Ectodermal cell (in vitro differentiated cells): ENCODE measurements around the gene LOXL4.

ENCODE experiments used
- H3K27ac ChIP-seq: 2 replicates; pipeline ENCODE4 v1.7.0; 2013; ENCODE audit warnings: mild to moderate bottlenecking, low read depth, low read length; ENCODE audit not compliant: insufficient read depth, poor library complexity, severe bottlenecking
- H3K27me3 ChIP-seq: 2 replicates; pipeline ENCODE4 v1.7.0; 2013; ENCODE audit warnings: mild to moderate bottlenecking, low read length; ENCODE audit not compliant: insufficient read depth, control insufficient read depth, poor library complexity, severe bottlenecking
- H3K36me3 ChIP-seq: one replicate; pipeline ENCODE4 v1.7.0; 2013; ENCODE audit warnings: low read length; ENCODE audit not compliant: control insufficient read depth, insufficient read depth
- H3K4me1 ChIP-seq: one replicate; pipeline ENCODE4 v1.7.0; 2013; ENCODE audit warnings: low read length; ENCODE audit not compliant: control insufficient read depth, insufficient read depth
- H3K4me3 ChIP-seq: 2 replicates; pipeline ENCODE4 v1.7.0; 2013; ENCODE audit warnings: low read depth, low read length, control low read depth; ENCODE audit not compliant: insufficient read depth
- H3K9me3 ChIP-seq: 2 replicates; pipeline ENCODE4 v1.7.0; 2013; ENCODE audit warnings: mild to moderate bottlenecking, low read length, moderate library complexity; ENCODE audit not compliant: control insufficient read depth
- WGBS, 2 experiments: methylation state at CpG; one replicate each; pipeline ENCODE4 v1.1.7; 2013; ENCODE audit warnings: missing lambda C conversion rate in 2 of 2; 5-methylcytosine and 5-hydroxymethylcytosine counted together

The LOXL4 gene

DNA sequence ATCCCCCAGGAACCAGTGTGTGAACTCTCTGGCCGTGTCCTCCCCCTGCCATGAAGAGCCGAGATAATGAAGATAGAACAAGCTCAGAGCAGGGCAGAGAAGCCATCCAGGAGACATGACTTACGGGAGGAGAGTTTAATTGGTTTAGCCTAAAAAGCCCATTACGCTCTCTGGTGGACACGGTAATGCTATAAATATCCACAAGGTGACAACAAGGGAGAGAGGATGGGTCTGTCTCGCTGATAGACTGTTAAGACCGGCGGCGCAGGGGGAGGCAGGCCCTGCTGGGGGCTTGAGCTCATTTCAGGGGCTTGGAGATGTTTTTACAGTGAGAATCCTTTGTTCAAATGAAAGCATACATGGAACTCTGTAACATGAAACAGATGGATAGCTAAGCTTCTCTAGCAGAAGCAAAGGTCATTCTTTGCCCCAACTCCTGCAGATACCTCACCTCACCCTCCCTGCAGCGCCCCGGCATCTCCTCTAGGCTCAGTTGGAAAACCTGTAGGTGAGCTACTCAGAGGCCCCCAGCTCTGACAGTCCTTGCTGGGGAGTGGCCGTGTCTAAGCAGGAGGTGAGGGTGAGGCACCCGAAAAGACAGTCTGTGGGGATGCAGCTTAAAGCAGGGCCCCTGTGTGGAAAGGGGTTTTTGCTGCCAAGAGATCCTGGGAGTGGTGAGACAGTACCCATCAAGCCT, 40.8 kb upstream of the LOXL4 start:
- no peaks in the 10 kb centered on the region for H3K4me1 ChIP-seq
- H3K36me3 ChIP-seq, result no peaks in the 10 kb centered on the region
- H3K4me3 ChIP-seq, result no peak overlapping the region
- H3K27ac ChIP-seq, result no peak overlapping the region
- peaks cover 3% of the 10 kb centered on the region for H3K27me3 ChIP-seq
- WGBS, 2 experiments, result 71 to 77% methylated on average over 13 of the region's 13 CpGs
- H3K9me3 ChIP-seq, result no peaks in the 10 kb centered on the region

GRCh38 chr10:98307916-98308541, 40.0 kb upstream of the LOXL4 start:
- 90 to 96% methylated on average over 10 to 11 of the region's 11 CpGs for WGBS, 2 experiments
- H3K27ac ChIP-seq, result no peak overlapping the region
- no peaks in the 10 kb centered on the region for H3K4me1 ChIP-seq
- H3K4me3 ChIP-seq, result no peak overlapping the region
- H3K27me3 ChIP-seq, result peaks cover 3% of the 10 kb centered on the region
- no peaks in the 10 kb centered on the region for H3K36me3 ChIP-seq
- no peaks in the 10 kb centered on the region for H3K9me3 ChIP-seq

DNA sequence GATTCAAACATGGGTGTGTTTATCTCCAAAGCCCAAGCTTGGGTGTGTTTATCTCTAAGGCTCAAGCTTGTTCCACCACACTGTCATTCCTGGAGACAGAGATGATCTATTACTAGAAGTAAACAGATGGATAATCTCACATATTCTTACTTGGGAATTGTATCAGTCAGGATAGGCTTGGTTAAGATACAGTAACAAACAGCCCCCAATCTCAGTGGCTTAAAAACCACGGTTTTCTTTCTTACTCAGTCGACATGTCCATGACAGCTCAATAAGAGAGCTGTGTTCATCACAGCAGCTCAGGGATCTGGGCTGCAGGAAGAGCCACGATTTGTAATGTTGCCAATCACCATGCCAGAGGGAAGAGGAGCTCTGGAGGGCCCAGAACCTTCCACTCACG, 38.5 kb upstream of the LOXL4 start:
- Histone ChIP-seq H3K4me3 (no peak overlapping the region), H3K9me3 (no peaks in the 10 kb centered on the region), H3K27me3 (peaks cover 3% of the 10 kb centered on the region), H3K4me1 (no peaks in the 10 kb centered on the region), H3K27ac (no peak overlapping the region), H3K36me3 (no peaks in the 10 kb centered on the region)
- whole genome bisulfite sequencing, 2 experiments, result 90 to 94% methylated on average over 4 of the region's 4 CpGs

GRCh38 chr10:98303569-98303968, 35.6 kb upstream of the LOXL4 start:
- Histone ChIP-seq H3K9me3 (no peaks in the 10 kb centered on the region), H3K27me3 (no peaks in the 10 kb centered on the region), H3K4me1 (no peaks in the 10 kb centered on the region), H3K27ac (no peak overlapping the region), H3K4me3 (no peak overlapping the region), H3K36me3 (no peaks in the 10 kb centered on the region)

DNA sequence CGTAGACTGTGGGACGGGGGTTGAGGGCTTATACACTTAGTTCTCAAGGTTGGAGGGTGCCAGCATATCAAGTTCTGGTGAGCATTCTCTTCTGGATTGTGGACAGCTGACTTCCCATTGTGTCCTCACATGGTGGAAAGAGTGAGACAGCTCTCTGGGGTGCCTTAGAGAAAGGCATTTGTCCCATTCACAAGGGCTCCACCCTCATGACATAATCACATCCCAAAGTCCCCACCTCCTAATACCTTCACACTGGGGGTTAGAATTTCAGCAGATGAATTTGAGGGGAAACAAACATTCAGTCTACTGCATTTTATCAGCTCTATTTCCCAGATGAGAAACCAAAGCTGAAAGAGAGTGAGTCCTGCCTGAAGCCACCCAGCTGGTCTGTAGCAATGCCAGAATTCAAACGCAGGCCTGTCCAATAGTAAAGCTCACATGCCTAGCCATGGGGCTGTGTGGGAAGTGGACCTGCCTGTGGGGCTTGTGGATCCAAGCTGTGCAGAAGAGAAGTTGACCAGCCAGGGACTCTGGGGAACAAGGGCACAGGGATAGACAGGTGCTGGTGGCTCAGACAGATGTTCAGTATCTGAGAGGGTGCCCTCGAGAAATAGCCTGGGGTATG, 34.9 kb upstream of the LOXL4 start:
- no peaks in the 10 kb centered on the region for H3K27me3 ChIP-seq
- no peaks in the 10 kb centered on the region for H3K36me3 ChIP-seq
- no peak overlapping the region for H3K27ac ChIP-seq
- WGBS, 2 experiments, result 91% methylated on average over 4 of the region's 4 CpGs
- no peaks in the 10 kb centered on the region for H3K9me3 ChIP-seq
- no peaks in the 10 kb centered on the region for H3K4me1 ChIP-seq
- H3K4me3 ChIP-seq, result no peak overlapping the region

GRCh38 chr10:98301664-98302319, 33.8 kb upstream of the LOXL4 start:
- Histone ChIP-seq H3K4me1 (peaks cover 4% of the 10 kb centered on the region), H3K4me3 (no peak overlapping the region), H3K36me3 (no peaks in the 10 kb centered on the region), H3K27me3 (no peaks in the 10 kb centered on the region), H3K9me3 (no peaks in the 10 kb centered on the region), H3K27ac (no peak overlapping the region)
- 82 to 90% methylated on average over 9 of the region's 9 CpGs for WGBS, 2 experiments

- Histone ChIP-seq H3K9me3 (no peaks in the 10 kb centered on the region), H3K4me3 (no peak overlapping the region), H3K27ac (no peak overlapping the region), H3K4me1 (peaks cover 11% of the 10 kb centered on the region), H3K27me3 (no peaks in the 10 kb centered on the region), H3K36me3 (no peaks in the 10 kb centered on the region)
- 96 to 97% methylated on average over 6 to 7 of the region's 7 CpGs for WGBS, 2 experiments
Observed at GRCh38 chr10:98300526-98301229, 32.7 kb upstream of the LOXL4 start.

GRCh38 chr10:98299341-98299740, 31.3 kb upstream of the LOXL4 start:
- no peaks in the 10 kb centered on the region for H3K9me3 ChIP-seq
- peaks cover 11% of the 10 kb centered on the region for H3K4me1 ChIP-seq
- no peaks in the 10 kb centered on the region for H3K36me3 ChIP-seq
- no peak overlapping the region for H3K27ac ChIP-seq
- no peak overlapping the region for H3K4me3 ChIP-seq
- 63 to 66% methylated on average over 9 of the region's 9 CpGs for WGBS, 2 experiments
- no peaks in the 10 kb centered on the region for H3K27me3 ChIP-seq

- peaks cover 11% of the 10 kb centered on the region for H3K4me1 ChIP-seq
- WGBS, 2 experiments, result 86 to 87% methylated on average over 1 of the region's 1 CpG
- H3K36me3 ChIP-seq, result no peaks in the 10 kb centered on the region
- H3K9me3 ChIP-seq, result no peaks in the 10 kb centered on the region
- H3K27me3 ChIP-seq, result no peaks in the 10 kb centered on the region
- no peak overlapping the region for H3K27ac ChIP-seq
- H3K4me3 ChIP-seq, result no peak overlapping the region
Observed at GRCh38 chr10:98296524-98296923, 28.5 kb upstream of the LOXL4 start.

- Histone ChIP-seq H3K27ac (no peak overlapping the region), H3K4me3 (no peak overlapping the region), H3K4me1 (peaks cover 11% of the 10 kb centered on the region), H3K27me3 (no peaks in the 10 kb centered on the region), H3K36me3 (no peaks in the 10 kb centered on the region), H3K9me3 (no peaks in the 10 kb centered on the region)
- 60 to 62% methylated on average over 5 of the region's 5 CpGs for WGBS, 2 experiments
Observed at GRCh38 chr10:98295907-98296306, 27.9 kb upstream of the LOXL4 start.
